GM12878 (cell line): ENCODE measurements around the gene RGS19. TPM values are rescaled to one million over a fixed set of nuclear protein-coding genes. Genes with fewer than 3 reads are reported as not detected.

Experiments
- ATF3 ChIP-seq: IDR thresholded peaks from 2 replicates; pipeline ENCODE4 v1.6.1; 2011; ENCODE audit warnings: low read depth, mild to moderate bottlenecking, low read length, moderate library complexity, borderline replicate concordance; ENCODE audit errors: extremely low read depth
- ESRRA ChIP-seq: IDR thresholded peaks from 2 replicates; pipeline ENCODE4 v1.6.1; 2012; ENCODE audit warnings: mild to moderate bottlenecking, low read length, improper control_type of control experiment
- HDAC6 ChIP-seq: fragments of 200-600 bp; sonication (generic); IDR thresholded peaks from one replicate; pipeline ENCODE4 v1.8.0; 2017; ENCODE audit warnings: antibody characterized with exemption; ENCODE audit not compliant: unreplicated experiment
- HSF1 ChIP-seq: fragments of 150-350 bp; IDR thresholded peaks from 2 replicates; pipeline ENCODE4 v1.6.1; 2014; ENCODE audit warnings: mild to moderate bottlenecking, low read depth, low read length
- IRF3 ChIP-seq: fragments of 450-650 bp; IDR thresholded peaks from 2 replicates; pipeline ENCODE4 v1.6.1; 2014; ENCODE audit warnings: mild to moderate bottlenecking
- JUND ChIP-seq: IDR thresholded peaks from 2 replicates; pipeline ENCODE4 v1.6.1; 2012; ENCODE audit warnings: low read depth, mild to moderate bottlenecking, low read length, improper control_type of control experiment, moderate library complexity
- KAT2A ChIP-seq: conservative IDR thresholded peaks from 2 replicates; pipeline ENCODE4 v1.6.1; 2011; ENCODE audit warnings: low read depth, low read length; ENCODE audit not compliant: control insufficient read depth
- NBN ChIP-seq: fragments of 450-650 bp; IDR thresholded peaks from 2 replicates; pipeline ENCODE4 v1.6.1; 2016
- NR2C2 ChIP-seq: IDR thresholded peaks from 2 replicates; pipeline ENCODE4 v1.6.1; 2011; ENCODE audit warnings: borderline replicate concordance, low read depth; ENCODE audit not compliant: control insufficient read depth, insufficient read length
- POLR2AphosphoS2 ChIP-seq: IDR thresholded peaks from 2 replicates; pipeline ENCODE4 v1.6.1; 2011; ENCODE audit warnings: low read depth, mild to moderate bottlenecking, low read length, improper control_type of control experiment, moderate library complexity
- PRDM15 ChIP-seq: fragments of 450-650 bp; formaldehyde crosslinking; IDR thresholded peaks from 2 replicates; pipeline ENCODE4 v1.4.0; 2020; ENCODE audit warnings: mild to moderate bottlenecking, moderate library complexity
- RELA ChIP-seq: fragments of 450-650 bp; IDR thresholded peaks from 2 replicates; pipeline ENCODE4 v1.8.0; 2014; ENCODE audit warnings: borderline replicate concordance; ENCODE audit not compliant: partially characterized antibody
- SIN3A ChIP-seq: IDR thresholded peaks from 2 replicates; pipeline ENCODE4 v1.6.1; 2012; ENCODE audit warnings: low read depth, low read length, improper control_type of control experiment
- SKIL ChIP-seq: fragments of 450-650 bp; IDR thresholded peaks from 2 replicates; pipeline ENCODE4 v1.6.1; 2017; ENCODE audit warnings: mild to moderate bottlenecking, low read depth, inconsistent platforms; ENCODE audit not compliant: poor library complexity, severe bottlenecking
- SREBF2 ChIP-seq: IDR thresholded peaks from 2 replicates; pipeline ENCODE4 v1.6.1; 2012; ENCODE audit warnings: mild to moderate bottlenecking, low read length
- TARDBP ChIP-seq: IDR thresholded peaks from 2 replicates; pipeline ENCODE4 v1.6.1; 2016; ENCODE audit warnings: borderline replicate concordance
- YY1 ChIP-seq: IDR thresholded peaks from 2 replicates; pipeline ENCODE4 v1.6.1; 2011; ENCODE audit warnings: low read depth, mild to moderate bottlenecking, low read length
- ZBED1 ChIP-seq: IDR thresholded peaks from 2 replicates; pipeline ENCODE4 v1.6.1; 2016; ENCODE audit warnings: borderline replicate concordance
- ZZZ3 ChIP-seq: IDR thresholded peaks from 2 replicates; pipeline ENCODE4 v1.6.1; 2011; ENCODE audit warnings: low read depth; ENCODE audit not compliant: control insufficient read depth, insufficient read length
- polyA plus RNA-seq, 11 experiments: library from polyadenylated mRNA; depleted of rRNA in 4 of 11; unstranded in 6 of 11; stranded (reverse) in 5 of 11; fragments of >200 nt; fragmentation: Nextera tagmentation in 4 of 11; fragmentation: Illumina TruSeq in 1 of 11; extraction: Ambion mirVana in 4 of 11; extraction: Trizol in 1 of 11; gene quantifications; 1 replicate in 1 of 11; 2 replicates in 10 of 11; pipeline versions ENCODE4 v1.2.1 to v1.2.3, GENCODE V29; 2011 to 2016; ENCODE audit warnings: inconsistent platforms in 2 of 11, missing spikeins in 2 of 11, low read depth in 1 of 11
- total RNA-seq, 4 experiments: library from RNA; depleted of rRNA in 3 of 4; stranded (reverse); fragments of >200 nt in 3 of 4; fragmentation: Illumina TruSeq in 1 of 4; extraction: Trizol in 1 of 4; gene quantifications; 2 replicates each; pipeline versions ENCODE4 v1.2.1 to v1.2.3, GENCODE V29; 2013 to 2021

RGS19 gene
- total and polyA plus RNA-seq, 10 of the 15 experiments (the other 5 are each of a cell fraction or from before 2014, with no cell fraction given) = 0.82 to 62.4 (median 39.8) TPM

- TF ChIP-seq JUND (peak; percentile 51; the same call in 1 of the 2 replicates), NR2C2 (no peak), HSF1 (no peak), PRDM15 (CRISPR knock-in tag) (no peak), SKIL (peak; percentile 31), SREBF2 (no peak), TARDBP (no peak), HDAC6 (no peak), NBN (peak; percentile 76), SIN3A (no peak), ATF3 (no peak), ZZZ3 (no peak), ZBED1 (no peak; the same call in none of the 2 replicates), POLR2AphosphoS2 (peak; percentile 30; the same call in 1 of the 2 replicates), ESRRA (no peak), RELA (peak; percentile 13), KAT2A (no peak), IRF3 (no peak), YY1 (no peak)
These were observed 44.0 kb downstream of the RGS19 start (continued) for GRCh38 chr20:64035066-64035932.
